ENCODE results near the gene FIBIN. TPM values are rescaled to one million over a fixed set of nuclear protein-coding genes. Genes with fewer than 3 reads are reported as not detected.

Gene FIBIN
- total RNA-seq, 1 experiment from 2014 or later: not detected

DNA sequence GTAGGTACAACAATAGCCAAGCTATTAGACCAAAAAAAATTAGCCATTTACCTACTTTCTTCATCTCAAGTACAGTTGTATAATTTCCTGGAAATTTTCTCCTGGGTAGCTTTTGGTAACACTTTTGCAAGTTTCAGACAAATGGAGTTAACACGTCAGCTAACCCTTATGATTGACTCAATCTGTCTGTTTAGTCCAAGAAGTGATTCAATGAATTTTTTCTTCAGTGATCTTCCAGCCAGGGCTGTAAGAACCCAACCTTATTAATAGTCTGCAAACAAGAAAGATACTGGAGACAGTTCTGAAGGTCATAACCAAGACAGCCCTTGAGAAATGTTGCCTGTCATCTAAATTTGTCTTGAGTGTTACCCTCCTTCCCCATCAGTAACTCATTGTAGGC, 30.1 kb upstream of the FIBIN start:
- no peak overlapping the region for H3K18ac ChIP-seq (ENCODE audit: insufficient read length, low read depth, low read length)
- H3K4ac ChIP-seq (ENCODE audit: low read depth, low read length): no peak overlapping the region
- no peaks in the 10 kb centered on the region for H3K9me3 ChIP-seq (ENCODE audit: control insufficient read depth, low read depth, low read length)
- no peak overlapping the region for H3K14ac ChIP-seq (ENCODE audit: insufficient read depth, low read length)
- H3K4me1 Mint-ChIP-seq: peaks cover 13 to 20% of the 10 kb centered on the region in 2 experiments
- no peak overlapping the region for H4K8ac ChIP-seq (replicated peaks; ENCODE audit: insufficient read length, low read depth, low read length)
- no peak overlapping the region for H3T11ph ChIP-seq (ENCODE audit: low read length)
- H3K27ac Mint-ChIP-seq: no peak overlapping the region
- H2BK20ac ChIP-seq (ENCODE audit: low read depth, low read length, poor library complexity, severe bottlenecking): no peak overlapping the region
- H3K56ac ChIP-seq (ENCODE audit: insufficient read length, low read depth, low read length): no peak overlapping the region
- no peaks in the 10 kb centered on the region for H4K20me1 ChIP-seq (ENCODE audit: control insufficient read depth, insufficient read depth, insufficient read length)
- H4K5ac ChIP-seq (ENCODE audit: insufficient read length, low read depth, low read length): no peak overlapping the region
- no peak overlapping the region for H2BK12ac ChIP-seq (ENCODE audit: insufficient read length, low read depth, low read length)
- no peak overlapping the region for H3K27ac ChIP-seq (ENCODE audit: insufficient read length, low read depth, low read length)
- no peak overlapping the region for H4K91ac ChIP-seq (ENCODE audit: insufficient read length, low read depth, low read length)
- H3K36me3 Mint-ChIP-seq (ENCODE audit: insufficient read depth in 1 of 3, low read depth in 3 of 3): peaks cover 0 to 4% (median 2%) of the 10 kb centered on the region in 3 experiments; a peak in 4 of 7 replicates
- no peak overlapping the region for H3K4me3 Mint-ChIP-seq
- H2AFZ ChIP-seq (ENCODE audit: low read length): no peak overlapping the region
- TF ChIP-seq, protein P1, sequence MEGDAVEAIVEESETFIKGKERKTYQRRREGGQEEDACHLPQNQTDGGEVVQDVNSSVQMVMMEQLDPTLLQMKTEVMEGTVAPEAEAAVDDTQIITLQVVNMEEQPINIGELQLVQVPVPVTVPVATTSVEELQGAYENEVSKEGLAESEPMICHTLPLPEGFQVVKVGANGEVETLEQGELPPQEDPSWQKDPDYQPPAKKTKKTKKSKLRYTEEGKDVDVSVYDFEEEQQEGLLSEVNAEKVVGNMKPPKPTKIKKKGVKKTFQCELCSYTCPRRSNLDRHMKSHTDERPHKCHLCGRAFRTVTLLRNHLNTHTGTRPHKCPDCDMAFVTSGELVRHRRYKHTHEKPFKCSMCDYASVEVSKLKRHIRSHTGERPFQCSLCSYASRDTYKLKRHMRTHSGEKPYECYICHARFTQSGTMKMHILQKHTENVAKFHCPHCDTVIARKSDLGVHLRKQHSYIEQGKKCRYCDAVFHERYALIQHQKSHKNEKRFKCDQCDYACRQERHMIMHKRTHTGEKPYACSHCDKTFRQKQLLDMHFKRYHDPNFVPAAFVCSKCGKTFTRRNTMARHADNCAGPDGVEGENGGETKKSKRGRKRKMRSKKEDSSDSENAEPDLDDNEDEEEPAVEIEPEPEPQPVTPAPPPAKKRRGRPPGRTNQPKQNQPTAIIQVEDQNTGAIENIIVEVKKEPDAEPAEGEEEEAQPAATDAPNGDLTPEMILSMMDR (conservative IDR thresholded peaks at IDR 0.05): no peak
- H2BK120ac ChIP-seq (ENCODE audit: low read depth, low read length, poor library complexity, severe bottlenecking): no peak overlapping the region
- H3K27me3 Mint-ChIP-seq (ENCODE audit: low read depth): no peaks in the 10 kb centered on the region
- no peaks in the 10 kb centered on the region for H3K79me1 ChIP-seq (ENCODE audit: insufficient read depth, low read depth, low read length, poor library complexity, severe bottlenecking)
- H3K4me1 ChIP-seq (ENCODE audit: insufficient read depth, low read length): no peaks in the 10 kb centered on the region; the same call in 1 of the 2 replicates
- no peaks in the 10 kb centered on the region for H3K79me2 ChIP-seq (ENCODE audit: insufficient read depth, low read length)
- H3K9ac ChIP-seq (ENCODE audit: extremely low read depth, insufficient read length, low read length): no peak overlapping the region
- no CpG with 5 or more reads among the region's 1 CpG for WGBS (ENCODE audit: extremely low coverage, insufficient read length, low lambda C conversion rate)
- peak overlapping the region; percentile 94 for H3K4me2 ChIP-seq (ENCODE audit: insufficient read depth, insufficient read length, low read length)
- no peak overlapping the region for H2BK5ac ChIP-seq (ENCODE audit: insufficient read length, low read length)
- H3K23me2 ChIP-seq (ENCODE audit: insufficient read length, low read depth, low read length, poor library complexity, severe bottlenecking): peaks cover 5% of the 10 kb centered on the region
- H2BK15ac ChIP-seq (ENCODE audit: low read depth, low read length): no peak overlapping the region
- H3K23ac ChIP-seq (ENCODE audit: insufficient read length, low read depth, low read length): no peak overlapping the region
- no peak for DNase-seq
- H2AK5ac ChIP-seq (ENCODE audit: insufficient read length, low read length): no peak overlapping the region
- no peaks in the 10 kb centered on the region for H3K27me3 ChIP-seq (ENCODE audit: insufficient read depth, low read length)
- no peaks in the 10 kb centered on the region; a peak in 1 of 5 replicates for H3K9me3 Mint-ChIP-seq
